ENCODE data around the gene PDAP1.

DNA sequence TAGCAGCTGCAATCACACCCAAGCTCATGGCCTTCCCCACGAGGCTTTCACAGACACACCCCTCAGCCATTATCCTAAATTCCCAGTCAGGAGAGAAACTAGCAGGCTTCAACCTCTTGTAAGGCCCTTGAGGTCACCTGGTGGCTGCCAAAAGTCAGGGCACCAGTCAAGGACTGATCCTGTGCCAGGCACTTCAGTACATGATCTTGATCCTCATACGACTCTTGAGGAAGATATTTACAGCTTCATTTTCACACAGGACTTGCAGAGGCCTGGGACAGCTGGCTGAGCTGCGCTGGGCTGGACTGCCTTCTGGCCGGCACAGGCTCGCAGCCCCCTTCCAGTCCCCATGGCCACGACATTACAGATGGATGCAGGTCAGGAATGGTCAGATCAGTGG is 8.8 kb downstream of the PDAP1 start:
- TF ChIP-seq BCL11A (IDR thresholded peaks at IDR 0.05; ENCODE audit: low read depth, low read length) (no peak), CHD1 (IDR thresholded peaks at IDR 0.05; ENCODE audit: low read depth, low read length) (no peak), EP300 (IDR thresholded peaks at IDR 0.05; ENCODE audit: borderline replicate concordance in 1 of 2, control insufficient read depth in 1 of 2, low read depth in 2 of 2, low read length in 2 of 2) (no peak), POLR2AphosphoS2 (IDR thresholded peaks at IDR 0.05; ENCODE audit: low read depth, low read length) (no peak), RFX5 (IDR thresholded peaks at IDR 0.05; ENCODE audit: low read depth, low read length) (no peak), CEBPB (IDR thresholded peaks at IDR 0.05; ENCODE audit: borderline replicate concordance in 1 of 2, low read depth in 2 of 2, low read length in 2 of 2) (no peak), JUND (IDR thresholded peaks at IDR 0.05; ENCODE audit: low read depth, low read length) (no peak), BRCA1 (IDR thresholded peaks at IDR 0.05; ENCODE audit: low read depth, low read length) (no peak), TAF1 (IDR thresholded peaks at IDR 0.05; ENCODE audit: borderline replicate concordance, low read depth, low read length) (no peak), SP1 (IDR thresholded peaks at IDR 0.05; ENCODE audit: low read depth, low read length) (no peak)
- TF ChIP-seq, protein P1, sequence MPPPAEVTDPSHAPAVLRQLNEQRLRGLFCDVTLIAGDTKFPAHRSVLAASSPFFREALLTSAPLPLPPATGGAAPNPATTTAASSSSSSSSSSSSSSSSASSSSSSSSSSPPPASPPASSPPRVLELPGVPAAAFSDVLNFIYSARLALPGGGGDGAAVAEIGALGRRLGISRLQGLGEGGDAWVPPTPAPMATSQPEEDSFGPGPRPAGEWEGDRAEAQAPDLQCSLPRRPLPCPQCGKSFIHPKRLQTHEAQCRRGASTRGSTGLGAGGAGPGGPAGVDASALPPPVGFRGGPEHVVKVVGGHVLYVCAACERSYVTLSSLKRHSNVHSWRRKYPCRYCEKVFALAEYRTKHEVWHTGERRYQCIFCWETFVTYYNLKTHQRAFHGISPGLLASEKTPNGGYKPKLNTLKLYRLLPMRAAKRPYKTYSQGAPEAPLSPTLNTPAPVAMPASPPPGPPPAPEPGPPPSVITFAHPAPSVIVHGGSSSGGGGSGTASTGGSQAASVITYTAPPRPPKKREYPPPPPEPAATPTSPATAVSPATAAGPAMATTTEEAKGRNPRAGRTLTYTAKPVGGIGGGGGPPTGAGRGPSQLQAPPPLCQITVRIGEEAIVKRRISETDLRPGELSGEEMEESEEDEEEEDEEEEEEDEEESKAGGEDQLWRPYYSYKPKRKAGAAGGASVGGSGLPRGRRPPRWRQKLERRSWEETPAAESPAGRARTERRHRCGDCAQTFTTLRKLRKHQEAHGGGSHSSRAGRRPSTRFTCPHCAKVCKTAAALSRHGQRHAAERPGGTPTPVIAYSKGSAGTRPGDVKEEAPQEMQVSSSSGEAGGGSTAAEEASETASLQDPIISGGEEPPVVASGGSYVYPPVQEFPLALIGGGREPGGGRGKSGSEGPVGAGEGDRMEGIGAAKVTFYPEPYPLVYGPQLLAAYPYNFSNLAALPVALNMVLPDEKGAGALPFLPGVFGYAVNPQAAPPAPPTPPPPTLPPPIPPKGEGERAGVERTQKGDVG (CRISPR knock-in tag; IDR thresholded peaks at IDR 0.05) = no peak
- TF ChIP-seq, protein P2, sequence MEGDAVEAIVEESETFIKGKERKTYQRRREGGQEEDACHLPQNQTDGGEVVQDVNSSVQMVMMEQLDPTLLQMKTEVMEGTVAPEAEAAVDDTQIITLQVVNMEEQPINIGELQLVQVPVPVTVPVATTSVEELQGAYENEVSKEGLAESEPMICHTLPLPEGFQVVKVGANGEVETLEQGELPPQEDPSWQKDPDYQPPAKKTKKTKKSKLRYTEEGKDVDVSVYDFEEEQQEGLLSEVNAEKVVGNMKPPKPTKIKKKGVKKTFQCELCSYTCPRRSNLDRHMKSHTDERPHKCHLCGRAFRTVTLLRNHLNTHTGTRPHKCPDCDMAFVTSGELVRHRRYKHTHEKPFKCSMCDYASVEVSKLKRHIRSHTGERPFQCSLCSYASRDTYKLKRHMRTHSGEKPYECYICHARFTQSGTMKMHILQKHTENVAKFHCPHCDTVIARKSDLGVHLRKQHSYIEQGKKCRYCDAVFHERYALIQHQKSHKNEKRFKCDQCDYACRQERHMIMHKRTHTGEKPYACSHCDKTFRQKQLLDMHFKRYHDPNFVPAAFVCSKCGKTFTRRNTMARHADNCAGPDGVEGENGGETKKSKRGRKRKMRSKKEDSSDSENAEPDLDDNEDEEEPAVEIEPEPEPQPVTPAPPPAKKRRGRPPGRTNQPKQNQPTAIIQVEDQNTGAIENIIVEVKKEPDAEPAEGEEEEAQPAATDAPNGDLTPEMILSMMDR (IDR thresholded peaks at IDR 0.05 in 2 of 3, conservative IDR thresholded peaks at IDR 0.05 in 1 of 3; ENCODE audit: control insufficient read depth in 2 of 3, extremely low read depth in 1 of 3, insufficient read depth in 1 of 3, low read depth in 3 of 3, low read length in 3 of 3) = no peak
- TF ChIP-seq, protein P3, sequence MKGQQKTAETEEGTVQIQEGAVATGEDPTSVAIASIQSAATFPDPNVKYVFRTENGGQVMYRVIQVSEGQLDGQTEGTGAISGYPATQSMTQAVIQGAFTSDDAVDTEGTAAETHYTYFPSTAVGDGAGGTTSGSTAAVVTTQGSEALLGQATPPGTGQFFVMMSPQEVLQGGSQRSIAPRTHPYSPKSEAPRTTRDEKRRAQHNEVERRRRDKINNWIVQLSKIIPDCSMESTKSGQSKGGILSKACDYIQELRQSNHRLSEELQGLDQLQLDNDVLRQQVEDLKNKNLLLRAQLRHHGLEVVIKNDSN (IDR thresholded peaks at IDR 0.05; ENCODE audit: borderline replicate concordance, extremely low read length, insufficient read depth, low read depth, low read length) = no peak
- TF ChIP-seq, protein P4, sequence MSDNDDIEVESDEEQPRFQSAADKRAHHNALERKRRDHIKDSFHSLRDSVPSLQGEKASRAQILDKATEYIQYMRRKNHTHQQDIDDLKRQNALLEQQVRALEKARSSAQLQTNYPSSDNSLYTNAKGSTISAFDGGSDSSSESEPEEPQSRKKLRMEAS (IDR thresholded peaks at IDR 0.05; ENCODE audit: low read depth, low read length) = no peak
